Neural cell (in vitro differentiated cells): ENCODE measurements around the gene OR8A1. TPM values are rescaled to one million over a fixed set of nuclear protein-coding genes. Genes with fewer than 3 reads are reported as not detected.

ENCODE experiments used
- H2AFZ ChIP-seq: fragments of 200-600, 300-800 bp; sonication (generic), shearing (Covaris generic); 2 replicates; pipeline ENCODE4 v1.6.0; 2014; ENCODE audit warnings: low read depth, mild to moderate bottlenecking, antibody characterized with exemption, low read length, moderate library complexity
- H3F3A ChIP-seq: fragments of 200-600 bp; shearing (Covaris generic); 2 replicates; pipeline ENCODE4 v1.6.1; 2016; ENCODE audit warnings: mild to moderate bottlenecking, moderate library complexity, mixed read lengths, antibody characterized with exemption, low read length; ENCODE audit not compliant: insufficient read depth, poor library complexity, severe bottlenecking
- H3K27ac ChIP-seq: fragments of 200-600, 300-800 bp; sonication (generic), shearing (Covaris generic); 2 replicates; pipeline ENCODE4 v1.5.1; 2014; ENCODE audit warnings: mild to moderate bottlenecking, low read length, moderate library complexity
- H3K27me3 ChIP-seq: fragments of 300-800, 200-600 bp; sonication (generic), shearing (Covaris generic); 2 replicates; pipeline ENCODE4 v1.6.0; 2014; ENCODE audit warnings: mild to moderate bottlenecking, low read depth, low read length, moderate library complexity; ENCODE audit not compliant: insufficient read depth
- H3K36me3 ChIP-seq: fragments of 300-800, 200-600 bp; sonication (generic), shearing (Covaris generic); 2 replicates; pipeline ENCODE4 v1.5.1; 2014; ENCODE audit warnings: mild to moderate bottlenecking, antibody characterized with exemption, low read length, moderate library complexity; ENCODE audit not compliant: insufficient read depth
- H3K4me2 ChIP-seq: fragments of 300-800, 200-600 bp; sonication (generic), shearing (Covaris generic); 2 replicates; pipeline ENCODE4 v1.6.0; 2014; ENCODE audit warnings: mild to moderate bottlenecking, low read length
- H3K4me3 ChIP-seq: fragments of 300-800, 200-600 bp; sonication (generic), shearing (Covaris generic); 2 replicates; pipeline ENCODE4 v1.5.1; 2014; ENCODE audit warnings: mild to moderate bottlenecking, low read length, moderate library complexity
- H3K79me2 ChIP-seq: fragments of 200-600 bp; shearing (Covaris generic); replicated peaks from 2 replicates; pipeline ENCODE4 v1.6.0; 2014; ENCODE audit warnings: mild to moderate bottlenecking, low read length, moderate library complexity; ENCODE audit not compliant: insufficient read depth
- H3K9ac ChIP-seq: fragments of 300-800, 200-600 bp; sonication (generic), shearing (Covaris generic); 2 replicates; pipeline ENCODE4 v1.6.1; 2016; ENCODE audit warnings: mild to moderate bottlenecking, low read length, mixed read lengths
- H3K9me2 ChIP-seq: fragments of 200-600 bp; shearing (Covaris generic); 2 replicates; pipeline ENCODE4 v1.6.1; 2016; ENCODE audit warnings: mild to moderate bottlenecking, low read length, mixed read lengths; ENCODE audit not compliant: insufficient read depth
- H3K9me3 ChIP-seq: fragments of 200-600, 300-800 bp; sonication (generic), shearing (Covaris generic); 2 replicates; pipeline ENCODE4 v1.6.1; 2016; ENCODE audit warnings: mild to moderate bottlenecking, mixed run types, low read length, moderate library complexity, mixed read lengths
- H4K20me1 ChIP-seq: fragments of 200-600 bp; shearing (Covaris generic); 2 replicates; pipeline ENCODE4 v1.6.1; 2016; ENCODE audit warnings: mild to moderate bottlenecking, mixed run types; ENCODE audit not compliant: insufficient read depth
- EP300 ChIP-seq: fragments of 450-650 bp; conservative IDR thresholded peaks from 2 replicates; pipeline ENCODE4 v1.6.1; 2014; ENCODE audit warnings: antibody characterized with exemption, mild to moderate bottlenecking, moderate library complexity; ENCODE audit not compliant: poor library complexity, severe bottlenecking
- EZH2 ChIP-seq: fragments of 200-600, 300-800 bp; shearing (Covaris generic), sonication (generic); IDR thresholded peaks from 2 replicates; pipeline ENCODE4 v1.6.1; 2014; ENCODE audit warnings: antibody characterized with exemption, low read length, borderline replicate concordance, mild to moderate bottlenecking; ENCODE audit not compliant: insufficient read depth, poor library complexity, severe bottlenecking
- MXI1 ChIP-seq: fragments of 450-650 bp; conservative IDR thresholded peaks from 2 replicates; pipeline ENCODE4 v1.6.1; 2014; ENCODE audit warnings: antibody characterized with exemption, mild to moderate bottlenecking; ENCODE audit not compliant: poor library complexity, severe bottlenecking
- POLR2AphosphoS5 ChIP-seq: IDR thresholded peaks from 2 replicates; pipeline ENCODE4 v1.6.1; 2012
- RAD21 ChIP-seq: fragments of 450-650 bp; conservative IDR thresholded peaks from 2 replicates; pipeline ENCODE4 v1.6.1; 2014; ENCODE audit warnings: antibody characterized with exemption, mild to moderate bottlenecking, moderate library complexity
- REST ChIP-seq: IDR thresholded peaks from 2 replicates; pipeline ENCODE4 v1.6.1; 2012; ENCODE audit warnings: borderline replicate concordance
- SMC3 ChIP-seq: fragments of 450-650 bp; conservative IDR thresholded peaks from 2 replicates; pipeline ENCODE4 v1.6.1; 2014; ENCODE audit warnings: antibody characterized with exemption, mild to moderate bottlenecking, moderate library complexity; ENCODE audit not compliant: poor library complexity
- TAF1 ChIP-seq: IDR thresholded peaks from 2 replicates; pipeline ENCODE4 v1.6.1; 2012; ENCODE audit warnings: low read depth
- polyA plus RNA-seq: library from polyadenylated mRNA; depleted of rRNA; stranded (reverse); fragments of >200 nt; gene quantifications from 2 replicates; pipeline ENCODE4 v1.2.3, GENCODE V29; 2014
- small RNA-seq, 3 experiments: library from RNA; depleted of rRNA; stranded (forward); fragments of <200 nt; gene quantifications; one replicate each; pipeline ENCODE3, GENCODE V24; 2012
- TF ChIP-seq, protein P1 (sequence below): fragments of 450-650 bp; IDR thresholded peaks from 2 replicates; pipeline ENCODE4 v1.5.1; 2014; ENCODE audit warnings: antibody characterized with exemption, mild to moderate bottlenecking, moderate library complexity; ENCODE audit not compliant: poor library complexity, severe bottlenecking

Gene OR8A1
- polyA plus RNA-seq, 1 donor from 2014 or later = not detected

- no peaks in the 10 kb centered on the region for H3K9me3 ChIP-seq
Observed at GRCh38 chr11:124612567-124613246, 42.9 kb downstream of the OR8A1 start.

DNA sequence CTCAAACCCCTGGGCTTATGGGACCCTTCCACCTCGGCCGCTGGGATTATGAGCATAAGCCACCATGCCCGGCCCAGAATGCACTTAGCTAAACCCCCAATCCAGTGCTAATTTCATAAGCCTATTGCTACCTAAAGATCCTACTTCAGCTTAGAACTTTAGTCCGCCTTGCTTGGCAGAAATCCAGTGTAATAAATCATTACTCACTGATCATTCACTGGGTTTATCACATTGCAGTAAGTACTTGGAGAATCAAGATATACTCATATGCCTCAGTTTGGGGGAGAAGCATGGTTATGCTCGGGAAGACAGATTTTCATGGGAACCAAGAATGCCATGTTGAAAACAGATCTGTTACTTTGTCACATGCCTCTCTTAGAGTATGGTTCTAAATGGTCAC, 49.1 kb downstream of the OR8A1 start:
- Histone ChIP-seq H3K4me2 (no peak overlapping the region), H3K9ac (no peak overlapping the region), H2AFZ (no peak overlapping the region), H4K20me1 (no peaks in the 10 kb centered on the region), H3K4me3 (no peak overlapping the region), H3F3A (peaks cover 3% of the 10 kb centered on the region), H3K36me3 (no peaks in the 10 kb centered on the region), H3K27me3 (no peaks in the 10 kb centered on the region), H3K79me2 (peaks cover 11% of the 10 kb centered on the region), H3K27ac (no peak overlapping the region), H3K9me3 (no peaks in the 10 kb centered on the region), H3K9me2 (no peaks in the 10 kb centered on the region)
- TF ChIP-seq POLR2AphosphoS5 (no peak), RAD21 (no peak), EP300 (no peak)

More at GRCh38 chr11:124612567-124613246, 42.9 kb downstream of the OR8A1 start:
- no peaks in the 10 kb centered on the region for H3F3A ChIP-seq
- no peaks in the 10 kb centered on the region for H3K36me3 ChIP-seq
- H3K9ac ChIP-seq = no peak overlapping the region
- H3K79me2 ChIP-seq = no peaks in the 10 kb centered on the region
- no peak overlapping the region for H3K27ac ChIP-seq
- H3K27me3 ChIP-seq = no peaks in the 10 kb centered on the region
- no peak overlapping the region for H3K4me2 ChIP-seq
- H3K9me2 ChIP-seq = no peaks in the 10 kb centered on the region
- no peak overlapping the region for H2AFZ ChIP-seq
- H4K20me1 ChIP-seq = no peaks in the 10 kb centered on the region
- TF ChIP-seq SMC3 (no peak), POLR2AphosphoS5 (no peak), MXI1 (no peak), TAF1 (no peak), EZH2 (no peak), RAD21 (no peak), EP300 (no peak), REST (no peak)
- TF ChIP-seq, protein P1, sequence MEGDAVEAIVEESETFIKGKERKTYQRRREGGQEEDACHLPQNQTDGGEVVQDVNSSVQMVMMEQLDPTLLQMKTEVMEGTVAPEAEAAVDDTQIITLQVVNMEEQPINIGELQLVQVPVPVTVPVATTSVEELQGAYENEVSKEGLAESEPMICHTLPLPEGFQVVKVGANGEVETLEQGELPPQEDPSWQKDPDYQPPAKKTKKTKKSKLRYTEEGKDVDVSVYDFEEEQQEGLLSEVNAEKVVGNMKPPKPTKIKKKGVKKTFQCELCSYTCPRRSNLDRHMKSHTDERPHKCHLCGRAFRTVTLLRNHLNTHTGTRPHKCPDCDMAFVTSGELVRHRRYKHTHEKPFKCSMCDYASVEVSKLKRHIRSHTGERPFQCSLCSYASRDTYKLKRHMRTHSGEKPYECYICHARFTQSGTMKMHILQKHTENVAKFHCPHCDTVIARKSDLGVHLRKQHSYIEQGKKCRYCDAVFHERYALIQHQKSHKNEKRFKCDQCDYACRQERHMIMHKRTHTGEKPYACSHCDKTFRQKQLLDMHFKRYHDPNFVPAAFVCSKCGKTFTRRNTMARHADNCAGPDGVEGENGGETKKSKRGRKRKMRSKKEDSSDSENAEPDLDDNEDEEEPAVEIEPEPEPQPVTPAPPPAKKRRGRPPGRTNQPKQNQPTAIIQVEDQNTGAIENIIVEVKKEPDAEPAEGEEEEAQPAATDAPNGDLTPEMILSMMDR = no peak
- no peak overlapping the region for H3K4me3 ChIP-seq

Small RNA genes lying within 50 kb of the gene (small RNA-seq; reads per million reads assigned to genes)
- gene OR8A3P = 0 reads per million in 3 experiments

Other genes starting within 250 kb of the OR8A1 start
- not detected in 2 replicates for gene OR8D2, start 249.8 kb upstream of the OR8A1 start, polyA plus RNA-seq
- gene OR8B2, start 185.5 kb upstream of the OR8A1 start, polyA plus RNA-seq = not detected in 2 replicates
- not detected in 2 replicates for gene OR8B3, start 171.0 kb upstream of the OR8A1 start, polyA plus RNA-seq
- gene OR8B4, start 145.1 kb upstream of the OR8A1 start, polyA plus RNA-seq = not detected in 2 replicates
- not detected in 2 replicates for gene OR8B8, start 124.3 kb upstream of the OR8A1 start, polyA plus RNA-seq
- gene OR8B12, start 26.3 kb upstream of the OR8A1 start, polyA plus RNA-seq = not detected in 2 replicates
- not detected in 2 replicates for gene PANX3, start 41.4 kb downstream of the OR8A1 start, polyA plus RNA-seq
- 83.2 and 89.2 TPM in 2 replicates for gene TBRG1, start 52.9 kb downstream of the OR8A1 start, polyA plus RNA-seq
- 4.0 and 4.3 TPM in 2 replicates for gene SIAE, start 103.7 kb downstream of the OR8A1 start, polyA plus RNA-seq
- gene SPA17, start 103.9 kb downstream of the OR8A1 start, polyA plus RNA-seq = 19.1 and 21.3 TPM in 2 replicates
- 0.69 and 1.1 TPM in 2 replicates for gene NRGN, start 169.9 kb downstream of the OR8A1 start, polyA plus RNA-seq
- gene VSIG2, start 182.3 kb downstream of the OR8A1 start, polyA plus RNA-seq = not detected in 2 replicates
- gene ESAM, start 192.3 kb downstream of the OR8A1 start, polyA plus RNA-seq = 0.77 TPM in 1 of 2 replicates, not detected in the other
- gene MSANTD2, start 230.4 kb downstream of the OR8A1 start, polyA plus RNA-seq = 40.8 and 45.3 TPM in 2 replicates